ENCODE measurements around the gene PRPF40B.

GRCh38 chr12:49632401-49632800 lies 9.0 kb downstream of the PRPF40B start:
- no peak for TF ChIP-seq CTCF (IDR thresholded peaks at IDR 0.05)
- TF ChIP-seq POLR2AphosphoS5 (IDR thresholded peaks at IDR 0.05) = no peak
- no peak for TF ChIP-seq POLR2A (IDR thresholded peaks at IDR 0.05)
